Measurements from ENCODE around the gene IL4R.

DNA sequence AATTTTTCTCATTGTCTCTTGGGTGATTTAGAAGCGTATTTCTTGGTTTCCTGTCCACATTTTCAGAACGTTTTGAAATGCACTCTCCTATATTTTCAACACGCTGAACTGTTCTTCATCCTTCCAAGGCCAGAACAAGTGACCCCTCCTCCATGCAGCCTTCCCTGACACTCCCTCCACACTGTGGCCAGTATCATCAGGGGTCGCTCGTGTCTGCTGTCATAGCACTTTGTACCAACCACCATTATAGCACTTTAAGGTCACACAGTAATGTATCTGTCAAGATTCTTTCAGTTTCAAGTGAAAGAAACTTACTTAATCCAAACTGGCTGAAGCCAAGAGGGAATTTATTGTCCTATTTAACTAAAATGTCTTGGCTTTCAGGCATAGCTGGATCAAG lies 70.7 kb downstream of the IL4R start:
- TF ChIP-seq, protein P1, sequence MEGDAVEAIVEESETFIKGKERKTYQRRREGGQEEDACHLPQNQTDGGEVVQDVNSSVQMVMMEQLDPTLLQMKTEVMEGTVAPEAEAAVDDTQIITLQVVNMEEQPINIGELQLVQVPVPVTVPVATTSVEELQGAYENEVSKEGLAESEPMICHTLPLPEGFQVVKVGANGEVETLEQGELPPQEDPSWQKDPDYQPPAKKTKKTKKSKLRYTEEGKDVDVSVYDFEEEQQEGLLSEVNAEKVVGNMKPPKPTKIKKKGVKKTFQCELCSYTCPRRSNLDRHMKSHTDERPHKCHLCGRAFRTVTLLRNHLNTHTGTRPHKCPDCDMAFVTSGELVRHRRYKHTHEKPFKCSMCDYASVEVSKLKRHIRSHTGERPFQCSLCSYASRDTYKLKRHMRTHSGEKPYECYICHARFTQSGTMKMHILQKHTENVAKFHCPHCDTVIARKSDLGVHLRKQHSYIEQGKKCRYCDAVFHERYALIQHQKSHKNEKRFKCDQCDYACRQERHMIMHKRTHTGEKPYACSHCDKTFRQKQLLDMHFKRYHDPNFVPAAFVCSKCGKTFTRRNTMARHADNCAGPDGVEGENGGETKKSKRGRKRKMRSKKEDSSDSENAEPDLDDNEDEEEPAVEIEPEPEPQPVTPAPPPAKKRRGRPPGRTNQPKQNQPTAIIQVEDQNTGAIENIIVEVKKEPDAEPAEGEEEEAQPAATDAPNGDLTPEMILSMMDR (IDR thresholded peaks at IDR 0.05), result no peak
- TF ChIP-seq POLR2AphosphoS5 (IDR thresholded peaks at IDR 0.05) (no peak), POLR2A (IDR thresholded peaks at IDR 0.05) (no peak)
